HepG2 (cell line): ENCODE data around the gene SLU7. TPM values are rescaled to one million over a fixed set of nuclear protein-coding genes. Genes with fewer than 3 reads are reported as not detected.

Experiments
- ATAC-seq: fragments of 200-7000 bp; cut with Tn5 transposase; 3 replicates; pipeline ENCODE4 v1.9.1; 2020; ENCODE audit warnings: mild to moderate bottlenecking, moderate library complexity
- BruUV-seq: library from RNA; stranded (reverse); fragments of 400-500 nt; replicated peaks from 2 replicates; lab custom pipeline; 2021; lab: Mats Ljungman, UMichigan
- CTCF ChIA-PET: fragments of 300-600 bp; formaldehyde crosslinking; extraction: SDS; loops from one replicate; lab custom pipeline; 2021; ENCODE audit warnings: low total read pairs, inconsistent platforms, low intra/inter-chr PET ratio; lab: Yijun Ruan, JAX
- POLR2A ChIA-PET: fragments of 350-600 bp; sonication (Branson Sonifier 250); formaldehyde crosslinking; loops from one replicate; lab custom pipeline; 2020; ENCODE audit warnings: antibody characterized with exemption, inconsistent platforms; lab: Yijun Ruan, JAX
- DNase-seq: peaks from one replicate; pipeline ENCODE4 v3.0.0-alpha.2; 2015; ENCODE audit warnings: low spot score
- FAIRE-seq: peaks from 3 replicates; lab custom pipeline; 2011; peaks lifted over from hg19 to GRCh38; lab: Jason Lieb, UNC
- H2AFZ ChIP-seq: one replicate; pipeline ENCODE4 v1.6.1; 2011; ENCODE audit warnings: low read length, inconsistent platforms
- H3K27ac ChIP-seq: fragments of 300-600 bp; 3 replicates; pipeline ENCODE4 v1.8.0; 2011; ENCODE audit warnings: mixed run types, mild to moderate bottlenecking, mixed read lengths, low read length, inconsistent platforms; ENCODE audit not compliant: insufficient read depth; ENCODE audit errors: extremely low read length
- H3K27me3 ChIP-seq, 2 experiments: fragments of 200-600 bp in 1 of 2; 2 replicates in 1 of 2; 3 replicates in 1 of 2; pipeline versions ENCODE4 v1.6.0 to v1.8.0; 2011; ENCODE audit warnings: low read length in 2 of 2, mild to moderate bottlenecking in 2 of 2, moderate library complexity in 2 of 2, inconsistent platforms in 1 of 2; ENCODE audit not compliant: insufficient read depth in 2 of 2, control insufficient read depth in 1 of 2
- H3K36me3 ChIP-seq, 2 experiments: fragments of 200-600 bp in 1 of 2; replicated peaks in 1 of 2; 2 replicates in 1 of 2; 3 replicates in 1 of 2; pipeline versions ENCODE4 v1.5.1 to v1.8.0; 2011; ENCODE audit warnings: low read length in 2 of 2, inconsistent platforms in 1 of 2; ENCODE audit not compliant: insufficient read depth in 2 of 2, control insufficient read depth in 1 of 2
- H3K4me1 ChIP-seq: 2 replicates; pipeline ENCODE4 v1.5.1; 2012; ENCODE audit warnings: low read length, inconsistent platforms; ENCODE audit not compliant: insufficient read depth
- H3K4me2 ChIP-seq: 2 replicates; pipeline ENCODE4 v1.6.0; 2011; ENCODE audit warnings: low read depth, low read length, inconsistent platforms
- H3K4me3 ChIP-seq, 3 experiments: fragments of 200-600 bp in 1 of 3; sonication (generic), shearing (Covaris generic) in 1 of 3; replicated peaks in 1 of 3; 2 replicates each; pipeline ENCODE4 v1.5.1; 2011 to 2016; ENCODE audit warnings: low read length in 3 of 3, inconsistent platforms in 2 of 3, low read depth in 2 of 3, mild to moderate bottlenecking in 2 of 3, control low read depth in 1 of 3, mixed read lengths in 1 of 3; ENCODE audit not compliant: insufficient read depth in 1 of 3
- H3K79me2 ChIP-seq: one replicate; pipeline ENCODE4 v1.6.1; 2011; ENCODE audit warnings: low read length, inconsistent platforms; ENCODE audit not compliant: insufficient read depth
- H3K9ac ChIP-seq: 2 replicates; pipeline ENCODE4 v1.6.0; 2011; ENCODE audit warnings: mild to moderate bottlenecking, low read depth, low read length, inconsistent platforms; ENCODE audit not compliant: insufficient read depth
- H3K9me3 ChIP-seq: 2 replicates; pipeline ENCODE4 v1.5.1; 2012; ENCODE audit warnings: mild to moderate bottlenecking, low read length
- H4K20me1 ChIP-seq: 2 replicates; pipeline ENCODE4 v1.6.0; 2011; ENCODE audit warnings: inconsistent platforms, mild to moderate bottlenecking, low read length, moderate library complexity; ENCODE audit not compliant: insufficient read depth
- FOXJ3 ChIP-seq: sonication (generic); formaldehyde crosslinking; IDR thresholded peaks from 2 replicates; pipeline ENCODE4 v1.4.0; 2020; ENCODE audit warnings: missing genetic modification reagents, mild to moderate bottlenecking, borderline replicate concordance
- GTF2F1 ChIP-seq: fragments of 150-350 bp; IDR thresholded peaks from 2 replicates; pipeline ENCODE4 v1.6.1; 2014; ENCODE audit warnings: low read length
- HES4 ChIP-seq: sonication (generic); formaldehyde crosslinking; IDR thresholded peaks from 2 replicates; pipeline ENCODE4 v1.9.0; 2021; ENCODE audit warnings: mild to moderate bottlenecking, missing genetic modification reagents, borderline replicate concordance
- KDM2A ChIP-seq: sonication (generic); formaldehyde crosslinking; IDR thresholded peaks from 2 replicates; pipeline ENCODE4 v1.4.0; 2020; ENCODE audit warnings: low read depth, missing genetic modification reagents, borderline replicate concordance
- KDM3A ChIP-seq: IDR thresholded peaks from 2 replicates; pipeline ENCODE4 v1.6.1; 2018; ENCODE audit warnings: low read depth, missing compliant biosample characterization
- KLF15 ChIP-seq: sonication (generic); formaldehyde crosslinking; IDR thresholded peaks from 2 replicates; pipeline ENCODE4 v1.8.1; 2023; ENCODE audit warnings: borderline replicate concordance, mild to moderate bottlenecking, inconsistent platforms, missing genetic modification reagents, mixed read lengths
- PAWR ChIP-seq: sonication (generic); formaldehyde crosslinking; IDR thresholded peaks from 2 replicates; pipeline ENCODE4 v1.4.0; 2020; ENCODE audit warnings: missing genetic modification reagents, mild to moderate bottlenecking, borderline replicate concordance
- PLRG1 ChIP-seq: fragments of 450-650 bp; conservative IDR thresholded peaks from 2 replicates; pipeline ENCODE4 v1.6.1; 2016
- SMAD3 ChIP-seq: sonication (generic); formaldehyde crosslinking; IDR thresholded peaks from 2 replicates; pipeline ENCODE4 v1.4.0; 2020; ENCODE audit warnings: missing genetic modification reagents
- U2AF1 ChIP-seq: fragments of 200-400 bp; formaldehyde crosslinking; optimal IDR thresholded peaks from 2 replicates; pipeline ENCODE3; 2017; ENCODE audit warnings: mild to moderate bottlenecking, low read depth, low read length
- YY1 ChIP-seq: IDR thresholded peaks from 2 replicates; pipeline ENCODE4 v1.6.1; 2011; ENCODE audit warnings: low read length, low read depth, moderate library complexity, mild to moderate bottlenecking; ENCODE audit not compliant: insufficient read depth, insufficient replicate concordance
- ZEB1 ChIP-seq: IDR thresholded peaks from 2 replicates; pipeline ENCODE4 v1.6.1; 2012; ENCODE audit warnings: mild to moderate bottlenecking, low read depth, inconsistent platforms; ENCODE audit not compliant: insufficient replicate concordance
- ZFY ChIP-seq: sonication (generic); formaldehyde crosslinking; IDR thresholded peaks from 2 replicates; pipeline ENCODE4 v1.4.0; 2020; ENCODE audit warnings: missing genetic modification reagents
- ZHX1 ChIP-seq: sonication (generic); formaldehyde crosslinking; IDR thresholded peaks from 2 replicates; pipeline ENCODE4 v1.8.1; 2022; ENCODE audit warnings: low read depth, mild to moderate bottlenecking, missing genetic modification reagents
- ZNF260 ChIP-seq: sonication (generic); formaldehyde crosslinking; IDR thresholded peaks from 2 replicates; pipeline ENCODE4 v1.4.0; 2020; ENCODE audit warnings: missing genetic modification reagents, low read depth, mild to moderate bottlenecking, borderline replicate concordance
- ZSCAN9 ChIP-seq: IDR thresholded peaks from 2 replicates; pipeline ENCODE4 v1.6.1; 2016; ENCODE audit warnings: borderline replicate concordance
- WGBS: methylation state at CpG from one replicate; pipeline ENCODE4 v1.1.6; 2017; ENCODE audit warnings: low lambda C conversion rate; 5-methylcytosine and 5-hydroxymethylcytosine counted together
- in situ Hi-C: cut with HindIII; loops from 2 replicates; pipeline ENCODE4 v1.10.0; 2017; ENCODE audit warnings: low pct_unique_long_range_greater_than_20kb; ENCODE audit not compliant: extremely low pct_ligation_motif_present
- intact Hi-C: fragments of 100-400 bp; cut with micrococcal nuclease; formaldehyde crosslinking; loops from one replicate; pipeline ENCODE4 v1.10.0; 2022; ENCODE audit not compliant: unreplicated experiment
- polyA plus RNA-seq, 8 experiments: library from polyadenylated mRNA; depleted of rRNA in 3 of 8; stranded (reverse) in 7 of 8; unstranded in 1 of 8; fragments of >200 nt; fragmentation: Illumina TruSeq in 4 of 8; extraction: Trizol in 4 of 8; gene quantifications; 2 replicates each; pipeline versions ENCODE4 v1.2.1 to v1.2.3, GENCODE V29; 2011 to 2016; ENCODE audit warnings: low read depth in 4 of 8, missing spikeins in 1 of 8, mixed read lengths in 1 of 8; ENCODE audit not compliant: insufficient read depth in 1 of 8
- total RNA-seq, 5 experiments: library from RNA; depleted of rRNA; stranded (reverse); fragments of >200 nt; fragmentation: Illumina TruSeq; extraction: Trizol; gene quantifications; 2 replicates each; pipeline ENCODE4 v1.2.3, GENCODE V29; 2016; ENCODE audit warnings: low read depth in 1 of 5
- TF ChIP-seq, protein P1 (sequence below): sonication (generic); formaldehyde crosslinking; IDR thresholded peaks from 2 replicates; pipeline ENCODE4 v1.8.0; 2022; ENCODE audit warnings: mild to moderate bottlenecking, missing genetic modification reagents
- TF ChIP-seq, protein P2 (sequence below): sonication (generic); formaldehyde crosslinking; IDR thresholded peaks from 2 replicates; pipeline ENCODE4 v1.4.0; 2020; ENCODE audit warnings: mild to moderate bottlenecking, missing genetic modification reagents
- TF ChIP-seq, protein P3 (sequence below): IDR thresholded peaks from 2 replicates; pipeline ENCODE4 v1.6.1; 2016; ENCODE audit warnings: missing biosample characterization, missing genetic modification reagents, low read depth

Gene SLU7
- total and polyA plus RNA-seq, 2 of the 13 experiments (the other 11 are each of a cell fraction or from before 2014, with no cell fraction given): 24.0 to 39.2 TPM

DNA sequence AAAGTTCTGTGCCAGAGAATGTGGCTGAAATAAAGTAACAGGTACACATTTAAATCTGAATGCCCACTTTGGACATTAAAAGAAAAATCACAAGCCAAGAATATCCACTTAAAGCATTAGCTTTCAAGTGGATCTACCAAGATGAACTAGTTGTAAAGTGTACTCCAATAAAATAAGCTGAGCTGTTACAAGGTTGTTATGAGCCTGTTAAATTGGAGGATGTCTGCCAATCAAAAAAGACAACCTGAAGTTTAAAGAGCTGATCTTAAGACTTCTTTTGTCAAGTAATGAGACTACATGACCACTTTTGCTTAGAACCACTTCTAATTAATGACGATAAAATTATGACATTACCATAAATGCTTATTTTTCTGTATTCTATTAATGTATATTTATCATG, 21.4 kb downstream of the SLU7 start:
- CTCF ChIA-PET: no interaction called here
- intact Hi-C loops: no loop called here
- BruUV-seq: no TSS peak

More for the DNA sequence above, 21.4 kb downstream of the SLU7 start:
- H4K20me1 ChIP-seq: no peaks in the 10 kb centered on the region
- WGBS: 88% methylated on average over 1 of the region's 1 CpG
- H3K9ac ChIP-seq: no peak overlapping the region
- peaks cover 0 to 10% of the 10 kb centered on the region in 2 experiments; a peak in 1 of 5 replicates for H3K36me3 ChIP-seq
- H3K79me2 ChIP-seq: peaks cover 20% of the 10 kb centered on the region
- H3K4me3 ChIP-seq: no peak overlapping the region
- no peaks in the 10 kb centered on the region for H3K9me3 ChIP-seq
- DNase-seq: no peak
- POLR2A ChIA-PET: no interaction called here
- TF ChIP-seq, protein P1, sequence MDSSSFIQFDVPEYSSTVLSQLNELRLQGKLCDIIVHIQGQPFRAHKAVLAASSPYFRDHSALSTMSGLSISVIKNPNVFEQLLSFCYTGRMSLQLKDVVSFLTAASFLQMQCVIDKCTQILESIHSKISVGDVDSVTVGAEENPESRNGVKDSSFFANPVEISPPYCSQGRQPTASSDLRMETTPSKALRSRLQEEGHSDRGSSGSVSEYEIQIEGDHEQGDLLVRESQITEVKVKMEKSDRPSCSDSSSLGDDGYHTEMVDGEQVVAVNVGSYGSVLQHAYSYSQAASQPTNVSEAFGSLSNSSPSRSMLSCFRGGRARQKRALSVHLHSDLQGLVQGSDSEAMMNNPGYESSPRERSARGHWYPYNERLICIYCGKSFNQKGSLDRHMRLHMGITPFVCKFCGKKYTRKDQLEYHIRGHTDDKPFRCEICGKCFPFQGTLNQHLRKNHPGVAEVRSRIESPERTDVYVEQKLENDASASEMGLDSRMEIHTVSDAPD (CRISPR knock-in tag): no peak
- TF ChIP-seq, protein P2, sequence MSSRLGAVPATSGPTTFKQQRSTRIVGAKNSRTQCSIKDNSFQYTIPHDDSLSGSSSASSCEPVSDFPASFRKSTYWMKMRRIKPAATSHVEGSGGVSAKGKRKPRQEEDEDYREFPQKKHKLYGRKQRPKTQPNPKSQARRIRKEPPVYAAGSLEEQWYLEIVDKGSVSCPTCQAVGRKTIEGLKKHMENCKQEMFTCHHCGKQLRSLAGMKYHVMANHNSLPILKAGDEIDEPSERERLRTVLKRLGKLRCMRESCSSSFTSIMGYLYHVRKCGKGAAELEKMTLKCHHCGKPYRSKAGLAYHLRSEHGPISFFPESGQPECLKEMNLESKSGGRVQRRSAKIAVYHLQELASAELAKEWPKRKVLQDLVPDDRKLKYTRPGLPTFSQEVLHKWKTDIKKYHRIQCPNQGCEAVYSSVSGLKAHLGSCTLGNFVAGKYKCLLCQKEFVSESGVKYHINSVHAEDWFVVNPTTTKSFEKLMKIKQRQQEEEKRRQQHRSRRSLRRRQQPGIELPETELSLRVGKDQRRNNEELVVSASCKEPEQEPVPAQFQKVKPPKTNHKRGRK (CRISPR knock-in tag): no peak
- TF ChIP-seq ZSCAN9 (no peak), YY1 (no peak), SMAD3 (no peak), FOXJ3 (no peak), KDM2A (no peak), ZNF260 (CRISPR knock-in tag) (no peak), HES4 (no peak), GTF2F1 (no peak), U2AF1 (no peak), ZHX1 (CRISPR knock-in tag) (no peak), ZEB1 (no peak), ZFY (CRISPR knock-in tag) (no peak), KLF15 (no peak), PLRG1 (no peak), KDM3A (CRISPR knock-in tag) (no peak), PAWR (no peak)
- TF ChIP-seq, protein P3, sequence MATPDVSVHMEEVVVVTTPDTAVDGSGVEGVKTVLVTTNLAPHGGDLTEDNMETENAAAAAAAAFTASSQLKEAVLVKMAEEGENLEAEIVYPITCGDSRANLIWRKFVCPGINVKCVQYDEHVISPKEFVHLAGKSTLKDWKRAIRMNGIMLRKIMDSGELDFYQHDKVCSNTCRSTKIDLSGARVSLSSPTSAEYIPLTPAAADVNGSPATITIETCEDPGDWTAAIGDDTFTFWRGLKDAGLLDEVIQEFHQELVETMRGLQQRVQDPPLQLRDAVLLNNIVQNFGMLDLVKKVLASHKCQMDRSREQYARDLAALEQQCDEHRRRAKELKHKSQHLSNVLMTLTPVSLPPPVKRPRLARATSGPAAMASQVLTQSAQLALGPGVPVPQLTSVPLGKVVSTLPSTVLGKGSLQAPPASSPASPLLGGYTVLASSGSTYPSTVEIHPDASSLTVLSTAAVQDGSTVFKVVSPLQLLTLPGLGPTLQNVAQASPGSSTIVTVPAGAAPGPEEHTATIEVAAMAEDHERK (CRISPR knock-in tag): no peak
- H2AFZ ChIP-seq: no peak overlapping the region
- FAIRE-seq: no peak
- ATAC-seq: no peak
- in situ Hi-C loops: no loop called here
- no peaks in the 10 kb centered on the region; a peak in 1 of 5 replicates for H3K27me3 ChIP-seq
- no peak overlapping the region for H3K27ac ChIP-seq
- peaks cover 20% of the 10 kb centered on the region for H3K4me1 ChIP-seq
- no peak overlapping the region for H3K4me2 ChIP-seq
